GM21619 (cell line): ENCODE data around the gene PAPOLB.

ENCODE experiments used
- ATAC-seq: cut with Tn5 transposase; IDR thresholded peaks from one replicate; pipeline ENCODE4 v1.9.1; 2021; ENCODE audit not compliant: unreplicated experiment

PAPOLB gene

DNA sequence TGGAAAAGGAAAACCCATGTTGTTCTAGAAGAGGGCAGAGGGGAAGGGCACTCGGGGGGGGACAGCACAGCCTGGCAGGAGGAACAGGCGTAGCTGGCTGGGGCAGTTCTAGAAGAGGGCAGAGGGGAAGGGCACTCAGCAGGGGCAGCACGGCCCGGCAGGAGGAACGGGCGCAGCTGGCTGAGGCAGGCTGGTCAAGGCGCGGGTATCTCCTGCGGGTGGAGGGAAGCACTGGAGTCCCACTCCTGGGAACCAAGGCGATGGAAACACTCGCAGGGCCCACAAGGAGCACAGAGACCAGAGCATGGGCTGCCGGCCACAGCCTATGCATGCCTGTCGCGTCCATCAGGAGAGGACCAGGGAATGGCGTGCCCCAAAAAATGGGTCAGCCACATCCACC, 36.7 kb downstream of the PAPOLB start:
- ATAC-seq: no peak

DNA sequence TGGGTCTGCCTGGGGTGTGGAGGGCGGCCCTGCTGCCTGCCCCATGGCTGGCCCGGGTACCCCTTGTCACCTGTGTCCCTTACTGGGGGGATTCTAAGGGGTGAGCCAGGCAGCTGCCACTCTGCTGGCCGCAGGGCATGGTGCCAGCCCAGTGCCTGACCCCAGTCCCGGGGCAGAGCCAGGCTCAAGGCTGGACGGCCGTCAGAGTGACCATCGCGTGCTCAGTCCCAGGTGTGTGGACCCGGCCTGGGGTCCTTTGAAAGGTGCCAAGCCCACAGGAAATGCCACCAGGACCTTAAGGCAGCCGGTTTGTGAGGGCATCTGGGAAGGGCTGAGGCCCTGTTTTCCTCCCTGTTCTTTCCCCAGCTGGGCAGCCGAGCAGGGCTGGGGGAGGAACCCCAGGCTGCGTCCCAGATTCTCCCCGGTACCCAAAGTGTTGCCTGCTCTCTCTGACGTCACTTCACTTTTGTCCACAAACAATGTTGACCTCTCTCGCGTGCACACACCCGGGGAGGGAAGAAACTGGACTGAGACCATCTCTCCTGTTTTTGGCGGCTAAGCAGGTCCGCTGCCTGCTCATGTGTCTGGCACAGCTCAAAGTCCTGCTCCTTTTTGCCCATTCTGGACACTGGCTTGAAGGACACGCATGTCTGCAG, 37.6 kb downstream of the PAPOLB start:
- ATAC-seq: no peak

DNA sequence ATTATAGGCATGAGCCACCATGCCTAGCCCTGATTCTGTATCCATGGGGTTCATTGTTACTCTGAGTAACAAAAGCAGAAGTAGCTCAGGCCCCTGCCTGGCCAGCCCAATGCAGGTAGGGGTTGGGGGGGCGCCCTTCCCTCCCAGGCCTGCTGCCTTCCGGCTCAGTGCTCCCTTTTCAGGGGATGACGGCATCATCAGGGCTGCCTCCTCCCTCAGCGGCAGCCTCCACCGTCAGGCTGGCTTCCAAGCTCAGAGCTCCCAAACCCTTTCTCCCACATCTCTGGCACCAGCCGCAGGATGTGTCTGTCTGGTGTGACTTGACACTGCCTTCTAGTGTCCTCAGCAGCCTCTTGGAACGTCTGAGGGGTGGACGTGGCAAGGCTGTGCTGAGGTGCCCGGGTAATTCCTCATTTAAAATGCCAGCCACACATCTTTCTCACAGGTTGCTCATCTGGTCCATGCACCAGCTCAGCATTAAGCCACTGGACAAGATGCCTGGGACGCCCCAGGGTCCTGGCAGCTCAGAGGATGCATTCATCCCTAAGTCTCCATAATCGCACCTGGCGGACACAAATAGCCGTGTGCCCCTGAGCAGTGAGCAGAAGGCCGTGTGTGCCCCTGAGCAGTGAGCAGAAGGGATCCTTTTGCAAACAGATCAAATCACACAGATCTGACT, 38.2 kb downstream of the PAPOLB start:
- ATAC-seq: no peak

DNA sequence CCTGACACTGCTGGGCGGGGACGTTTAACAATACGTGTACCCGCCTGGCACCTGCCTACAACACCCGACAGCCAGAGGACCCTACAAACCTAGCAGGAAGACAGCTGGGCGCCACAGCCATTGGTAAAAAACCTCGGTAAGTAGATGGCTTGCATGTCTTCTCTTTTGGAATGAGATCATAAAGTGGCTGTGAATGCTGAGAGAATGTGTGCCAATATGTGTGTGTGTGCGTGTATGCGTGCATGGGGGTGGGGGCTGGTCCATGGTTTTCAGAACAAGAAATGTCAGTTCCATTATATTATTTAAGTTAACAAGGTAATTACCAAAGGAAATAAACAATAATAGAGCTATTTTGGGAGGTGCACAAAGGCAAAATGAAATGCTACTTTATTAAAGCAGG, 39.2 kb downstream of the PAPOLB start:
- ATAC-seq: no peak

DNA sequence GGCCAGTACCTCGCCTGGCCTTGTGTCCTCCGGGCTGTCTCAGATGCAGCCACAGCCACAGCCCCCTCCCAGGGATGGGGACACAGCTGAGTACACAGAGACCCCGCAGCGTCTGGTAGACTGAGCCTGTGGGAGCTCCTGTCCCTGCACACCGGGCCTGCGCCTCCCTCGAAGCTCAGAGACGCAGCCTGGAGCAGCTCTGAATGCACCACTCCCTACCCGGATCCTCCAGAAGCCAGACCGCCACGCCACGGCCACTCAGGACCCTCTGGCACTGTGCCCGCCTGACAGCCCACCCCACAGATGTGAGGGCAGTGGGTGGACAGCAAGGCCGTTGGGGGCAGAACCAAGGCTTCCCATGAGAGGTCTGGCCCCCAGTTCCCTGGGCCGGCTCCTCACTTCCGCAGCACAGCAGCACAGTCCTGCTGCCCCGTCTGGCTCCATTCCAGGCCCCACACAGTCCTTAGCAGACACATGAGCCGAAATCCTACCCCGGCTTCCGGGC, 40.8 kb downstream of the PAPOLB start:
- no peak for ATAC-seq

DNA sequence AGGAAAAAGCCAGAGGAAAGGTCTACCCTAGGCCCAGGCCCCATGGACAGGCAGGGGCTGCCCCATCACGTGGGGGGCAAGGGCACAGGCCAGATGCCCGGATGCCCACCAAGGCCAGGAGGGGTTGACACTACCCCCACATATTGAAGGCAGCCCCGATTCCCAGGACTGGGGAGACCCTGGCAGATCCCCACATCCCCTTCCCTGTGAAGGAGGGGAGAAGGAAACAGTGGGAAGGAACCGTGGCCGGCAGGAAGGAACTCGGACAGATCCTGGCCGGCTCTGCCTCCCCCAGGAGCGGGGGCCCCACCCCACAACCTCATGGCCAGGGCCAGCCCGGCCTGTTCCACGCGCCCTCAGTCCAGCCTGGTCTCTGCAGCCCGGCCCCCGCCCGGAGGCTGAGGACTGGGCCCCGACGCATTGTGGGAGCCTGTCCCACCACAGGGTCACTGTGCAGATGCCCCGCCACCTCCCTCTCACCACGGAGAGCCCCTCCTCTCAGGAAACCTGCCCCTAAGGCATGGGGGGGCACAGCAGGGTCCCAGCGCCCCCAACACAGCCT, 41.3 kb downstream of the PAPOLB start:
- no peak for ATAC-seq

DNA sequence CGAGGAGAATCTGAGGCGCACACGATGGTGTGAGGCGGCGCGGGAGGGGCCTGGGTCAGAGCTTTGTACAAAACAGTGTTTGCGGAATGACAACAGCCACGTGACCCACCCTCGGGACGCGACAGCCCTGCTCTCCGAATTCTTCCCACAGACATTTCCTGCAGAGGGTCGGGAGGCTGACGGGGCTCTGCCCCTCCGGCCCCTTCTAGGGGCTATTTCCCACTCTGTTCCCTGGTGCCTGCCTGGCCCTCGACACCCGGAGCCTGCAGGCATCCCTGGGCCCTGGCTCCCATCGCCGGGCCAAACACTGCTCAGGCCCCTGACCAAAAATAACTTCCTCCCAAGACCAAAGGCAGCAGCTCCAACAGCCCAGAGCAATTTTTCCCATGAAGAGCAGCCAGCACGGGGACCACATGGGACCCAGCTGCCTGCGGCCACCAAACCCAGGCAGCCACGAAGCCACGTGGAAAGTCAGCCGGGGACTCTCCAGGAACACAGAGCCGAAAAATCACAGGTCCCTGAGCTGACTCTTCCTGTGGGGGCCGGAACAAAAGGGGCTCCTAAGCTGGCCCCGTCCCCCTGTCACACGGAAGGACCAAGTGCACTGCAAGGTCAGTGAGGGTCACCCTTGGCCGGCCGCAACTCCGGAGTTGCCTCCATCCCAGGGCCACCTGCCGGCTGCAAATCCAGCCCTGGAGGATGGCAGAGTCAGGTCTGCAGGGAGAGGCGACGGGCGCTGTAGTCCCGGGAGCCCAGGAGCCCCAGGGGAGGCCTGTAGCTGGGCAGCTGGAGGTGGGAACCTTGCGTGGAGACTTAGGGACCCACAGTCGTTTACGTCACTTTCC, 42.0 kb downstream of the PAPOLB start:
- no peak for ATAC-seq

DNA sequence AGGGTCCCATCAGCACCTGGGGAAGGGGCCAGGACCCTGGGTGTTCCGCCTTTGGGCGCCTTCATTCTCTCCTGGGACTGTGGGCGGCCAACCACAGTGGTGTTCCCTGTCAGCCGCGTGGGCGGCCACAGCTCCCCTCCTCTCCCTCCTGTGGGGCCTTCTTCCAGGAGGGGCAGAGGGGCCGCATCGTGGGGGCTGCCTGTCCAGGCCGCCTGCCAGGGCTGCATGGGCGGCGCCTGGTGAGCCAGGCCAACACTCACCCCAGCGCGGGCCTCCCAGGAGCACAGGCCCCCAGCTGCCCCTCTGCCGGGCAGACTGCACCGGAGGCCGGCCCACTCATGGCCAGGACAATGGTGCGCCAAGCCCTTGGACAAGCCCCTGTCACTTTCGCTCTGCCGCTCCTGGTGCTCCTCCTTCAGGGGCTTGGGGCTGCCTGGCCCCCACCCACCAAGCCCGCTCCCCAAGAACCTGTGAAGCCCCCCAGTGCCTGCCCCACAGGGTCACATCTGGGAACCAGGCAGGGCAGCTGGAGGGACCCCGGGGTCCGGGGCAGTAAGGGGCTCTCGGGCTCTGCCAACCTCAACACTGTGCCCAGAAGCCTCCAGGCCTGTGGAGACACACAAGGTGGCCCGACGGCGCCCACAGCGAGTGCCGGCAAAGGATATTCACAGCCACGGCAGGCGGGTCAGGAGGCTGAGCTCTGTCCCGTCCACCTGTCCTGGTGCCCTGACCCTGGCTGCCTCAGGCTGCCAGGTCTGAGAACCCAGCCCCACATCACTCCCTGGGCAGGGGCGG, 43.6 kb downstream of the PAPOLB start:
- no peak for ATAC-seq

DNA sequence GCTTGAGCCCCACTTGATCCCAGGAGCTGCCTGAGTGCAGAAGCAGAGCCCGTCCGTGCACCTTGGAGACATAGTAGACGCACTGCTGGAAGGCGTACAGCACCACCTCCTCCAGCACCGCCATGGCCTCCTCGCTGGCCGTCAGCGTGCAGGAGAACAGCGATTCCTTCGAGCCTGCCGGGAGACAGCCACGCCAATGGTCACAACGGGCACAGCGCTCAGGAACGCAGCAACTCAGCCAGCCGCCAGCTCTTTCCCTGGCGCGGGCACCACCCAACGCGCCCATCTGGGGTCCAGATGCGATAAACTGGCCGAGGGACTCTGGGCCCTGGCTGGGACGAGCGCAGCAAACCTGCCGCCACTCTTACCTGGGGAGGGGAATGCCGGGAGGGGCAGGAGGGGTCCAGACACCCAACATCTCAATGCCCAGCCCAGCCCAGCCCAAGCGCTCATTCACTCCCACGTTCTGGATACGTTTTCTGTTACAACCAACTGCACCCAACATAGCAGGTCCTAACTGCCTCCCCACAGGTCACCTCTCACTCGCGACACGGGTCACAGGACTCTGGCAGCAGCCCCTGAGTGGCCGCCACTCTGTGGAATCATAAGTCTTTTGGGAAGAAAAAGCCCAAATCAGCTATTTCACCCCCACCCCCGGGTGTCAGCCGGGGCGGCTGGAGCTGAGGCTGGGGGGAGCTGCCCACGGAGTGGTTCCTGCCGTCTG, 44.5 kb downstream of the PAPOLB start:
- ATAC-seq: no peak

DNA sequence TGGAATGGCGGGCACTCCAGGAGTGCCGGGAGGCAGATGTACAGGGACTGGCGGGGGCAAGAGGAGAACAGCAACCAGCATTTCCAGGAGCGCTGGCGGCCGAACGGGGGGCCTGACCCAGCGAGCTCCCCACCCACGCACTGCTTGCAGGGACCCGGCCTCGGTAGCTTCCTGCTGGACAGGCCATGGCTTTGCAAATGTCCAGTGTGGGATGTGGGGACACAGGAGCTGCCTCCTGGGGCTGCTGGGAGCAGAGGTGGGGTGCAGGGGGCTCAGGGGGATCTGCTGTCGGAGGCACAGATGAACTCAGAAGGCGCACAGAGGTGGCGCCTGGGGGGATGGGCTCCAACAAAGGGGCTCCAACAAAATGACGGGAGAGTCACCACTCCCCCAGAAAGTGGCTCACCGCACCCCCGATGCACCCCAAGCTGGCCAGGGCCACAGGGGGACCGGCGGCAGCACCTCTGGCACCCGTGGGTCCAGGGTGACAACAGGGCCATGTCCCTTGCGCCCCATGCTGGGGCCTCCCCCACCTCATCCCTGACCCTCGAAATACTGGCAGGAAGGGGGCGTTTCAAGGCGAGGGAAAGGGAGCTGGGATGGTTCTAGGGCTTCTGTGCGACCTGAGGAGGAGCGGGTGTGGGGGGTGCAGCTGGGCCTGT, 45.3 kb downstream of the PAPOLB start:
- ATAC-seq: no peak

DNA sequence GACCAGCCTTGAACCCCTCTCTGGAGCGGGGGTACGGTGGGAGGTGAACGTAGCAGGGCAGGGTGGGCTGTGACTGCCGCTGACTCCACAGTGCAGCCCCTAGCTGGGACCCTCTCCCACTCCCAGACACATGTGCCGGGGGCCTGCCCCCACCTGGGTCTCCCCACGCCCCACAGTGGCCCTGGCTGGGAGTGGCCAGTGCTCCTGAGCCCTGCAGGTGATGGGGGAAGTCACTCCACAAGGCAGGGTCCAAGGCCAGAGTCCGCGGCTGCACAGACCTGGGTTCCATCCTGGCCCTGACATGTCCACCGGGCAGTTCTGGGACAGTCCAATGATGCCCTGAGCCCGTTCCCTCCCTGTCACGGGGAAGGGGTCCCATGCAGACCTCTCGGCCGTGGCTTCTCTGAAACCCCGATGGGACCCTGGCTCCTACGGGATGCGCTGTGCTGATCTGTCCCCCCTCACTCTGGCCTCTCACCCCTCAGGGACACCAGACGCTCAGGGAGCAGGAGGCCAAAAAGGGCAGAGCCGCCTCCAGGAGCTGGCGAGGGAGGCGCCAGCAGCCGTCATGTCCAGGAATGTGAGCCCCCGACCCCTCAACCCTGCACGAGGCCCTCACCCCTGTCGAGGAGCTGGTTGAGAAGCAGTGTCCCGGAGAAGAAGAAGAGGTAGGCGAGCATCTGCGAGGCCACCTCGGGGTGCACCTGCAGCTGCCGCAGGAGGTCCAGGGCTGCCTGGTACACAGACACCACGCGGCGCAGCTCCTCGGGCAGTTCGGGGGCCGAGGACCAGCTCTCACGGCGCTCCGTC, 46.0 kb downstream of the PAPOLB start:
- no peak for ATAC-seq

DNA sequence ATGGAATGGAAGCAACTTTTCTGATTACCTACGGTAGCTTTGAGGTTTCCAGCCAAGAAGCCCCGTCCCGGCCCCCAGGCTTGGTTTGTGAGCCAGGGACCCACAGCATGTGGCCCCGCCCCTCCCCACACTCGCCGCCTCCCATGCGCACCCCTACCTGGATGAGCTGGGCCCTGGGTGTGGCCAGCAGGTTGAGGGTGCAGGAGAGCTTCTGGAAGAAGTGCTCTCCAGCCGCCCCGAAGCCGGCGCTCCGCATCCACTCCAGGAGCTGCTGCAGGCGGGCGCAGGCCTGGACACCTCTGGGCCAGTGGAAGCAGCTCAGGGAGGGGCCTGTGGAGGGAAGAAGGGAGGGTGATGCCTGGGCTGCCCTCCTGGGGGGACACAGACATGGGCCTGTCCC, 46.7 kb downstream of the PAPOLB start:
- ATAC-seq: no peak

DNA sequence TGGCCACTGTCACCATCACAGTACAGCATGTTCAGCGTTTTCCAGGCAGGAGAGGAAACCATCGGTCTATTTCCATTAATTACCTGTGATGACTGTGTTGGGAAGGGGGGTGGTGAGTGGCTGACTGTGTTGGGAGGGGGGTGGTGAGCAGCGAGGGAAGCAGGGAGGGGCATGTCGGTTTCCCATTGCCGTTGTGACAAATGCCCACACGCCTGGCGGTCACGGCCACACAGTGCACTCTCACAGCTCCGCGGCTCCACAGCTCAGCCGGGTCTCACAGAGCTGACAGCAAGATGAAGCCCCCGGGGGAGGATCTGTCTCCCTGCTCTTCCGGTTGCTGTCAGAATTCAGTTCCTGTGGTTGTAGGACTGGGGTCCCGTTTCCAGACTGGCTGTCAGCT, 47.4 kb downstream of the PAPOLB start:
- no peak for ATAC-seq

DNA sequence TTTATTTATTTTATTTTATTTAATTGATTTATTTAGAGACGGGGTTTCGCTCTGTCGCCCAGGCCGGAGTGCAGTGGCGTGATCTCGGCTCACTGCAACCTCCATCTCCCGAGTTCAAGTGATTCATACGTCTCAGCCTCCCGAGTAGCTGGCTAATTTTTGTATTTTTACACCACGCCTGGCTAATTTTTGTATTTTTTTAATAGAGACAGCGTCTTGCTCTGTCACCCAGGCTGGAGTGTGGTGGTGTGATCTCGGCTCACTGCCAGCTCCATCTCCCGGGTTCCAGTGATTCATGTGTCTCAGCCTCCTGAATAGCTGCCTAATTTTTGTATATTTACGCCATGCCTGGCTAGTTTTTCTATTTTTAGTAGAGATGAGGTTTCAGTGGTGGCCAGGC, 52.2 kb downstream of the PAPOLB start:
- ATAC-seq: no peak

DNA sequence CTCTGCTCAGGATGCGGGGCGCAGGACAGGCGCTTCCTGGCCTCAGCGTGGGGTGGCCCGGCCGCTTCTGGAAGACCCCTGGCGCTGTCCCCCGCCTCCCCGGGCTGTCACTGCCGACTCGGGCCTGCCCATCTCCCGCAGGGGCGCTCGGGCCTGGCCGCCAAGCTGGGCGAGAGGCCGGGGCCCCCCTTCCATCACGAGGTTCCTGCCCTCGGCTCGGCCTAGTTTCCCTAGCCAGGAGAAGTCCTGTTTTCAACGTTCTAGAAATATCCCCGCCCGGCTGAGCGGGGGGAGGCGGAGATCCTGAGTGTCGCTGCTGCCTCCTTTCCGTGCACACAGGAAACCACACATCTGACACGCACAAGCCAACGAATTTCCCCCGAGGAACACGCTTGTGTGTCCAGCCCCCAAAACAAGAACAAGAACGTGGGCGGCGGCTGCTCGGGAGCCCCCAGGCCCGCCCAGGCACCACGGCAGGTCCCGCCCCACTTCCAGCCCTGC, 52.7 kb downstream of the PAPOLB start:
- no peak for ATAC-seq

DNA sequence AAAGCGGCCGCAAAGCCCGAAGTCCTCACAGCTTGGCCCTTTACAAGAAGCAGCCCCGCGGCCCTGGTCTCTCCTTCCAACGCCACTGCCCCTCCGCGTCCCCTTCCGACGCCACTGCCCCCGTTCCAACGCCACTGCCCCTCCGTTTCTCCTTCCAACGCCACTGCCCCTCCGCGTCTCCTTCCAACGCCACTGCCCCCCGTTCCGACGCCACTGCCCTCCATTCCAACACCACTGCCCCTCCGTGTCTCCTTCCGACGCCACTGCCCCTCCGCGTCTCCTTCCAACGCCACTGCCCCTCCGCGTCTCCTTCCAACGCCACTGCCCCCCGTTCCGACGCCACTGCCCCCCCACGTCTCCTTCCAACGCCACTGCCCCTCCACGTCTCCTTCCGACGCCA, 53.3 kb downstream of the PAPOLB start:
- no peak for ATAC-seq

DNA sequence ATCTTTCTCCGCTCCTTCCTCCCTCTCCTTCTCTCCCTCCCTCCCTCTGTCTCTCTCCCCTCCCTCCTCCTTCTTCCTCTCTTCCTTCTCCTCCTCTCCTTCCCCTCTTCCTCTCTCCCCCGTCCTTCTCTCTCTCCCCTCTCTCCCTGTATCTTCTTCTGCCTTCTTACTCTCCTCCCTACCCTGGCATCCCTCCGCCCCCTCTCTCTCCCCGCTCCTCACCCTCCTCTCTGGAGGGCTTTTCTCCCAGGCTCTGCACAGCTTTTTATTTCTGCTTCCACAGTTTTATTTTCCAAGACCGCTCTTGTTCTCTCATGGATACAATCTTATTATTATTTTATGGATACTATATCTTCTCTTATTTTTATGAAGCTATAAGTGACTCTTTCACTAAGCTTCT, 53.8 kb downstream of the PAPOLB start:
- ATAC-seq: no peak
